Testis (tissue), 3 donors: ENCODE data around the gene FSTL5. TPM values are rescaled to one million over a fixed set of nuclear protein-coding genes. Genes with fewer than 3 reads are reported as not detected.

ENCODE experiments used
- DNase-seq: peaks from one replicate; pipeline ENCODE4 v3.0.0-alpha.2; 2019
- H3K27ac ChIP-seq, 2 donors: fragments of 200-600 bp; sonication (generic); one replicate each; pipeline ENCODE4 v1.5.1; 2019
- H3K27me3 ChIP-seq: fragments of 200-600 bp; sonication (generic); one replicate; pipeline ENCODE4 v1.5.1; 2019
- H3K36me3 ChIP-seq: fragments of 200-600 bp; sonication (generic); one replicate; pipeline ENCODE4 v1.5.1; 2017; ENCODE audit warnings: low read depth; ENCODE audit errors: missing control alignments
- H3K4me1 ChIP-seq: fragments of 200-600 bp; sonication (generic); one replicate; pipeline ENCODE4 v1.5.1; 2019
- H3K4me3 ChIP-seq, 2 donors: fragments of 200-600 bp; sonication (generic); one replicate each; pipeline ENCODE4 v1.5.1; 2017 to 2019
- H3K9me3 ChIP-seq: fragments of 200-600 bp; sonication (generic); one replicate; pipeline ENCODE4 v1.5.1; 2017
- CTCF ChIP-seq, 3 experiments: fragments of 450-650 bp in 2 of 3; fragments of 200-600 bp in 1 of 3; sonication (generic) in 1 of 3; IDR thresholded peaks; one replicate each; pipeline ENCODE4 v1.5.1; 2016 to 2019; ENCODE audit warnings: antibody characterized with exemption in 3 of 3, mild to moderate bottlenecking in 2 of 3, moderate library complexity in 1 of 3
- POLR2A ChIP-seq: fragments of 450-650 bp; IDR thresholded peaks from one replicate; pipeline ENCODE4 v1.6.1; 2017; ENCODE audit warnings: antibody characterized with exemption, mild to moderate bottlenecking, moderate library complexity
- WGBS, 2 donors: methylation state at CpG; one replicate each; pipeline ENCODE4 v1.1.5; 2018; 5-methylcytosine and 5-hydroxymethylcytosine counted together
- intact Hi-C: fragments of 100-400 bp; cut with DNase I; formaldehyde crosslinking; loops from one replicate; pipeline ENCODE4 v1.15.1; 2023; ENCODE audit warnings: low total_unique reads
- polyA plus RNA-seq: library from polyadenylated mRNA; stranded (reverse); fragments of 350-450 nt; fragmentation: Illumina TruSeq; extraction: RNeasy Lipid Tissue Mini Kit (QIAGEN cat#74804); gene quantifications from one replicate; pipeline ENCODE4 v1.2.3, GENCODE V29; 2014; ENCODE audit warnings: low read depth, low replicate concordance; ENCODE audit not compliant: insufficient read depth
- total RNA-seq, 2 donors: library from RNA; depleted of rRNA; stranded (reverse); fragments of >200 nt; gene quantifications; one replicate each; pipeline ENCODE4 v1.2.3, GENCODE V29; 2016

Gene FSTL5
- total and polyA plus RNA-seq, 3 donors from 2014 or later = 0.57 to 1.0 (median 0.68) TPM

GRCh38 chr4:161486461-161486860, 677.3 kb downstream of the FSTL5 start:
- WGBS, 2 donors = 66 to 68% methylated on average over 1 of the region's 1 CpG
- H3K4me1 ChIP-seq = no peaks in the 10 kb centered on the region
- H3K4me3 ChIP-seq = no peak overlapping the region
- H3K36me3 ChIP-seq = no peaks in the 10 kb centered on the region
- no peaks in the 10 kb centered on the region for H3K27me3 ChIP-seq
- intact Hi-C loops = no loop called here
- DNase-seq = no peak
- no peak overlapping the region for H3K27ac ChIP-seq
- H3K9me3 ChIP-seq = no peaks in the 10 kb centered on the region
- TF ChIP-seq CTCF (IDR thresholded peaks at IDR 0.05) = no peak
- no peak for TF ChIP-seq POLR2A

- no peak overlapping the region for H3K4me3 ChIP-seq
- H3K9me3 ChIP-seq = no peaks in the 10 kb centered on the region
- no peaks in the 10 kb centered on the region for H3K4me1 ChIP-seq
- no peak overlapping the region for H3K27ac ChIP-seq
- H3K27me3 ChIP-seq = no peaks in the 10 kb centered on the region
- no peaks in the 10 kb centered on the region for H3K36me3 ChIP-seq
- TF ChIP-seq POLR2A = no peak
- no peak for TF ChIP-seq CTCF (IDR thresholded peaks at IDR 0.05)
- DNase-seq = no peak
- WGBS, 2 donors = 33 to 37% methylated on average over 4 of the region's 4 CpGs
- intact Hi-C loops = no loop called here
These were observed 697.5 kb downstream of the FSTL5 start for GRCh38 chr4:161466316-161466715.

GRCh38 chr4:161463436-161463835, 700.4 kb downstream of the FSTL5 start:
- H3K4me3 ChIP-seq = no peak overlapping the region
- WGBS, 2 donors = 88 to 97% methylated on average over 2 of the region's 2 CpGs
- no peaks in the 10 kb centered on the region for H3K36me3 ChIP-seq
- intact Hi-C loops = no loop called here
- TF ChIP-seq CTCF (IDR thresholded peaks at IDR 0.05) (no peak), POLR2A (no peak)
- no peak for DNase-seq
- no peaks in the 10 kb centered on the region for H3K9me3 ChIP-seq
- no peaks in the 10 kb centered on the region for H3K4me1 ChIP-seq
- H3K27me3 ChIP-seq = no peaks in the 10 kb centered on the region
- no peak overlapping the region for H3K27ac ChIP-seq

GRCh38 chr4:161457906-161458305, 705.9 kb downstream of the FSTL5 start:
- WGBS, 2 donors = 91 to 93% methylated on average over 3 of the region's 3 CpGs
- no peak overlapping the region for H3K4me3 ChIP-seq
- intact Hi-C loops = no loop called here
- no peaks in the 10 kb centered on the region for H3K4me1 ChIP-seq
- no peaks in the 10 kb centered on the region for H3K36me3 ChIP-seq
- TF ChIP-seq CTCF (IDR thresholded peaks at IDR 0.05) (no peak), POLR2A (no peak)
- H3K27me3 ChIP-seq = no peaks in the 10 kb centered on the region
- DNase-seq = no peak
- no peak overlapping the region for H3K27ac ChIP-seq
- no peaks in the 10 kb centered on the region for H3K9me3 ChIP-seq

GRCh38 chr4:161457311-161457710, 706.5 kb downstream of the FSTL5 start:
- Histone ChIP-seq H3K36me3 (no peaks in the 10 kb centered on the region), H3K4me1 (no peaks in the 10 kb centered on the region), H3K27ac (no peak overlapping the region), H3K4me3 (no peak overlapping the region), H3K9me3 (no peaks in the 10 kb centered on the region), H3K27me3 (no peaks in the 10 kb centered on the region)
- intact Hi-C loops = no loop called here
- TF ChIP-seq CTCF (IDR thresholded peaks at IDR 0.05) (no peak), POLR2A (no peak)
- WGBS, 2 donors = 16 to 29% methylated on average over 1 of the region's 1 CpG
- DNase-seq = no peak
